NOMO-1 treated with DMSO at 0.1 percent for 48 hours (cell line): ENCODE measurements around the gene MADD.

ENCODE experiments used
- DNase-seq: peaks from one replicate; lab custom pipeline; 2025; ENCODE audit not compliant: unreplicated experiment; lab: John Stamatoyannopoulos, UW

Gene MADD

GRCh38 chr11:47249378-47249715 is 20.6 kb upstream of the MADD start:
- DNase-seq: no peak

DNA sequence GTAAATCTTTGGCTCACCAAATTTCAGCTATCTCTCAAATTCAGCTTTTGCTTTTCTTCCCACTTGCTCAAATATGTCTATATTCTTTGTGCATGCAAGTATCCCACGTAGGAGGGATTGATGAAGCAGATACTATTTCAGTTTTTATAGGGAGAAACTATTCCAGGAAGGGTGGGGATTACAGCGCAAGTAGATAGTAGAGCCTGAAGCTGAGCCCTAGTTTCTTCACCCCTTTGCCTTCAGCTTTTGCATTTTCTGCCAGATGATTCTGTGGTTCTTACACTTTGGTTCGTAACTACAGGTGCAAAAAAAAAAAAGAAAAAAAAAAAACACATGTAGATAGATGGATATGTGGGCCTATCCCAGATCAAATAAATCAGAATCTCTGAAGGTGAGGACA is 18.2 kb upstream of the MADD start:
- no peak for DNase-seq

DNA sequence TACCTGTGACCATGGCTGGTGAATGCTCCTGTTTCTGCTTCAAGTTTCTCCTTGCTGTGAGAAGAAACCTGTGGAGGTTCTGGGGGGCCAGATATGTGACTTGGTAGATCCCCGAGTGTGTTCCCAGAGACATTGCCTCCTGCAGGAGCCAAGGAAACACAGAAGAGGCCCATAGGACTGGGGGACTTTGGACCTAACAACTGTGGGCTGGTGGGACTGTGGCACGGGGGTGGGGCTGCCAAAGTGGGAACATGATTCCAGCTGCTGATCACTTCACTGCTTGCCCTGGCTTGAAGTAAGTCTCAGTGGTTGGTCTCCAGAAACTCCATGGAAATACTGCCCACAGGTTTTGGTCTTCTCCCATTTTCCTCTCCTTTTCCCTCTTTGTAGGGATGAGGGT is 16.3 kb upstream of the MADD start:
- DNase-seq: no peak

DNA sequence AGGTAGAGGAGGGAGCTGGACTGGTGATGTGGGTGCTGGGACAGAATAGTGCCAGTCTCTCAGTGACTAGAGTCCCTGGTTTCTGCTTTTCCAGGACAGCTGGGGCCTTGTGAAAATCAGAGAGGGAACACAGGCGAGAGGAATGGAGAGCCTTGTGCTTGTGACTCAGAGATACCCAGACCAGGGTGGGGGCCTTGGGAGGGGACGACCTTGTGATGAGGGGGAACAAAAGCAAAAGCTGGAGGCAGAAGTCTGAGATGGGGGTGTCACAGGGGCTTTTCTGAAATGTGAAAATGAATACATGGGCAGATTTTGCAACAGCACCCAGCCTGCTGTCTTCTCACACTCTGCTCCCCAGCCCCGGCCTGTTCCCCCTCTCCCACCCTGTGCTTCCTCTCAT is 15.5 kb upstream of the MADD start:
- no peak for DNase-seq

GRCh38 chr11:47256374-47256773 is 13.6 kb upstream of the MADD start:
- no peak for DNase-seq

GRCh38 chr11:47257177-47257516 is 12.8 kb upstream of the MADD start:
- no peak for DNase-seq

- DNase-seq: peak; percentile 36
Measured at GRCh38 chr11:47257517-47258316, 12.2 kb upstream of the MADD start, which contains the start of gene NR1H3. Gene NR1H3, plus strand, starts transcription at chr11:47257996. Its CDS starts 1,221 bp downstream, at chr11:47259217.

GRCh38 chr11:47258317-47258902 is 11.5 kb upstream of the MADD start:
- DNase-seq: no peak

- peak; percentile 9 for DNase-seq
Measured at GRCh38 chr11:47259232-47259977, 10.5 kb upstream of the MADD start.

- no peak for DNase-seq
Measured at GRCh38 chr11:47260366-47260765, 9.6 kb upstream of the MADD start.

GRCh38 chr11:47261291-47261800 is 8.6 kb upstream of the MADD start:
- DNase-seq: no peak

- DNase-seq: no peak
Measured at GRCh38 chr11:47264119-47264518, 5.8 kb upstream of the MADD start.

DNA sequence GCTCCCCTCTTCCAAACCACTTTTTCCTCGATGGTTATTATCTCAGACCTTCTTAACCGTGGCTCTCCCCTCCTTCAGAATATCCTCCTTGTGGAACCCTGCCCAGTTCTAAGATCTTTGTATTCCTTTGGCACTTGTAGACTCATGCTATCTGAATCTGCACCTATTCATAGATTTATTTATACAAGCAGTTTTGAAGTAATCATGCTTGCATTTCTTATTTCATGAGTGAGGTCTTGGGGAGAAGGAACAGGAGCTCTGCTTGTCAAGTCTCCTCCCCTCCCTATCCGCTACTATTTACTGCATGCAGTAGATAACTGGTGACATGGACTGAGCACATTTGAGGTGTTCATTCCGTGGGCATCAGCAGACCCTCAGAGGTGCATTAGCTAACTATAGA is 5.4 kb upstream of the MADD start:
- no peak for DNase-seq

DNA sequence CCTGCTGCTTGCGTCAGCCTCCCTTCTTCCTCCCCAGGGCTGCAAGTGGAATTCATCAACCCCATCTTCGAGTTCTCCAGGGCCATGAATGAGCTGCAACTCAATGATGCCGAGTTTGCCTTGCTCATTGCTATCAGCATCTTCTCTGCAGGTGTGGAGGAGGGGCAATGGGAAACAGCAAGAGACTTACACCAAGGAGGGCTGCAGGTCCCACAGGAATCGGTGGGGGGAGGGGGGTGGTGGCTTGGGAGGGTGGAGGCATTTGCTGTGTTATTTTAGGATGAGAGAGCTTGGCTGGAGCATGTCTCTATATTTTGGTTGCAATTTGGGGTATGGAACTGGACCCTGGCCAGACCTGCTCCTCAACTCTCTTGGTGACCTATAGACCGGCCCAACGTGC is 2.1 kb upstream of the MADD start:
- no peak for DNase-seq

GRCh38 chr11:47268448-47269001 is 1.4 kb upstream of the MADD start:
- DNase-seq: no peak

GRCh38 chr11:47269002-47269828 is 718 bp upstream of the MADD start:
- peak; percentile 99 for DNase-seq

DNA sequence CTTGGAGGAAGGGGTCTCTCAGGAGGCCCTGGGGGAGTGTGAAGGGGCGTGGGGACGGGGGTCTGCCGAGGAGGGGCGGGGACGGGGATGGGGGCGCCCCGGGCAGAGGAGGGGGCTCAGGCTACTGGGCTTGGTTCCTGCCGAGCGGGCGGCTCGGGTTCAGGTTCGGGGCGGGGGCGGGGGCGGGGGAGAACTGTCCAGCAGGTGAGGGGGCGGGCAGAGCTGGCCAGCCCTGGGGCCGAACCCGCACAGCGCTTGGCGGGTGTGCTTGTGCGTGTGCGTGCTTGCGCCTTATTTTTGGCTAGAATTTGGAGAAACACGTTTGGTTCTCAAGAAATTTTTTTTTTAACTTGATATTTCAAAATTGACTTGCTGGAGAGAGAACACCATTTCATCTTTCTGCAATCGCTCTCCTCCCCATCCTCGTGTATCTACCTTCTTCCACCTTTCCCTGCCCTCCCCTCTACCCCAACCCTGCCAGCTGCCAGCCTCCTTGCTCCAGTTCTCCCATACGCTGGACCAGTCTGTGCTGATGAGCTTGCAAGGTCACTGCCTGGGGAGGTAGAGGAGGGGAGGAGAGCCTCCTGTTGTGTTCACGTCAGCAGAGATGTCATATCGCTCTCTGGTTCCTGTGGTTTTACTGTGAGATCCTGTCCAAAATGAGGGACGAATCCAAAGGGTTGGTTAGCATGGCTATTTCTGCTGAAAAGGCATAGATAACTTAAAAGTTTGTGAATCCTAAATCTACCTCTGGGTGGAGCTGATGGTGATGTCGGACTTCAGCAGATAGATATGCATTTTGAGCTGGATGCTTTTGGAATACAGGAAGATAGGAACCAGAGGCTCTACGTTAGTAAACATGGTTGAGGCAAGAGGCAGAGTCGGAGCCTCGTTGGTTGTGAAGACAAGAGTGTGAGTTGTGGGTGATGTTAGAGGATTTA is 668 bp downstream of the MADD start:
- DNase-seq: peak; percentile 13

GRCh38 chr11:47271328-47271727 is 1.4 kb downstream of the MADD start:
- no peak for DNase-seq

DNA sequence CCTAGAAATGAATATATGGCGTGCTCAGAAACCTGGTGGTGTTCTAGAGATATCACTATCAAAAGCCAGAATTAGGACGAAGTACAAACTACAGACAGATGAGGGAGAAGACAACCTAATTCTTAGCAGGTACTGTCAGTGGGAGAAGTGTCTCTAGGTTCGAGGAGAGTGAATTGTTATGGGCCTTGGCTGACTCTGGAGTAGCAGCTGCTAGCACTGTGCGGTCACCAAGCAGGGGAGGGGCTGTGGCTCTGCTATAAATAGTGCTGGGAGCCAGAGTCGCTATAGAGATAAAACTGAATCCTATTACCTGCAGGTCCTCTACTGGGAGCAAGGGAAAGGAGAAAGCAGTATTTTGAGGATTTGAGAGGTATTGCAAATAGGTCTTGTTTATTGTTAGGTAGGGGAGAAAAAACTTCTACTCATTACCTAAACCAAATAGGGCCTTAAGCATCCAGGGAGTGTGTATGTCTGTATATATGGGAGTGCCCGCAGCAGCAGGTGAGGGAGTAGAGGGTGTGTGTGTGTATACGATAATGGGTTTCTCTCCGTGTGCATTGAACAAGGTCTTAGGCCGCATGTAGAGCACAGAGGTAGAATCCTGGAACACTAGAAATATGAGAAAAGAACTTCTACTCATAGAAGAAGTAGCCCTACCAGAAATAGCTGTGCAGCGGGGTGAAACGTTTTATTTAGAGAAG is 2.2 kb downstream of the MADD start:
- DNase-seq: no peak
